Gastroesophageal sphincter (tissue), 4 donors: ENCODE measurements around the gene AKAP5. TPM values are rescaled to one million over a fixed set of nuclear protein-coding genes. Genes with fewer than 3 reads are reported as not detected.

Experiments
- ATAC-seq: fragments of 150-250 bp; one replicate; pipeline ENCODE4 v1.9.1; 2016; ENCODE audit warnings: mild to moderate bottlenecking, moderate library complexity
- H3K27ac ChIP-seq, 4 donors: fragments of 200-600 bp; sonication (generic) in 3 of 4; 1 replicate in 3 of 4; 2 replicates in 1 of 4; pipeline ENCODE4 v1.5.1; 2016 to 2019
- H3K27me3 ChIP-seq: fragments of 200-600 bp; sonication (generic); one replicate; pipeline ENCODE4 v1.5.1; 2019
- H3K36me3 ChIP-seq, 2 donors: fragments of 200-600 bp; sonication (generic); one replicate each; pipeline ENCODE4 v1.5.1; 2019; ENCODE audit warnings: control low read depth in 1 of 2
- H3K4me1 ChIP-seq, 3 donors: fragments of 200-600 bp; sonication (generic); 1 replicate in 2 of 3; 2 replicates in 1 of 3; pipeline ENCODE4 v1.5.1; 2016 to 2019; ENCODE audit warnings: control low read depth in 2 of 3
- H3K4me3 ChIP-seq, 2 donors: fragments of 200-600 bp; sonication (generic); one replicate each; pipeline ENCODE4 v1.5.1; 2019; ENCODE audit warnings: mild to moderate bottlenecking in 1 of 2, moderate library complexity in 1 of 2
- H3K9me3 ChIP-seq, 3 donors: fragments of 200-600 bp; sonication (generic); one replicate each; pipeline ENCODE4 v1.5.1; 2017 to 2019; ENCODE audit warnings: control low read depth in 2 of 3
- CTCF ChIP-seq, 4 experiments: fragments of 200-600 bp in 2 of 4; fragments of 450-650 bp in 2 of 4; sonication (generic) in 1 of 4; IDR thresholded peaks; one replicate each; pipeline ENCODE4 v1.5.1; 2017 to 2019; ENCODE audit warnings: antibody characterized with exemption in 4 of 4, mild to moderate bottlenecking in 2 of 4, moderate library complexity in 2 of 4
- EP300 ChIP-seq: sonication (generic); formaldehyde crosslinking; IDR thresholded peaks from one replicate; pipeline ENCODE4 v1.6.1; 2017; ENCODE audit warnings: antibody characterized with exemption, mild to moderate bottlenecking
- POLR2A ChIP-seq, 2 donors: fragments of 450-650 bp; IDR thresholded peaks; one replicate each; pipeline ENCODE4 v1.6.1; 2017; ENCODE audit warnings: antibody characterized with exemption in 2 of 2, mild to moderate bottlenecking in 2 of 2, moderate library complexity in 1 of 2
- POLR2AphosphoS5 ChIP-seq: sonication (generic); formaldehyde crosslinking; IDR thresholded peaks from one replicate; pipeline ENCODE4 v1.6.1; 2017; ENCODE audit warnings: antibody characterized with exemption
- WGBS, 2 donors: methylation state at CpG; one replicate each; pipeline ENCODE4 v1.1.5; 2018; ENCODE audit warnings: low coverage in 1 of 2; 5-methylcytosine and 5-hydroxymethylcytosine counted together
- total RNA-seq, 4 donors: library from RNA; depleted of rRNA; stranded (reverse); fragments of >200 nt; gene quantifications; one replicate each; pipeline ENCODE4 v1.1.0, GENCODE V29; 2016

AKAP5 gene
- total RNA-seq, 4 donors from 2014 or later = 1.9 to 2.6 (median 2.2) TPM

- Histone ChIP-seq H3K4me3 (no peak overlapping the region), H3K27ac (peak overlapping the region in 1 of 4 donors; percentile 99), H3K4me1 (peaks cover 3 to 37% (median 15%) of the 10 kb centered on the region in 3 donors), H3K36me3 (peaks cover 0 to 17% of the 10 kb centered on the region in 2 donors), H3K9me3 (no peaks in the 10 kb centered on the region), H3K27me3 (no peaks in the 10 kb centered on the region)
- 67 to 100% methylated on average over 1 of the region's 1 CpG for WGBS, 2 donors
- no peak for ATAC-seq
- TF ChIP-seq CTCF (IDR thresholded peaks at IDR 0.05) (no peak), POLR2AphosphoS5 (no peak), POLR2A (IDR thresholded peaks at IDR 0.05) (no peak), EP300 (no peak)
Measured at GRCh38 chr14:64500088-64500487, 34.8 kb downstream of the AKAP5 start.

GRCh38 chr14:64501411-64502171 lies 36.3 kb downstream of the AKAP5 start:
- peaks cover 3 to 47% (median 21%) of the 10 kb centered on the region in 3 donors for H3K4me1 ChIP-seq
- no peaks in the 10 kb centered on the region for H3K27me3 ChIP-seq
- peak overlapping the region; percentile 96 to 99 (median 98) for H3K27ac ChIP-seq
- ATAC-seq = peak; percentile 37
- H3K4me3 ChIP-seq = peak overlapping the region in 1 of 2 donors; percentile 87
- WGBS, 2 donors = 37 to 44% methylated on average over 6 of the region's 8 CpGs
- no peaks in the 10 kb centered on the region for H3K9me3 ChIP-seq
- H3K36me3 ChIP-seq = peaks cover 0 to 5% of the 10 kb centered on the region in 2 donors
- peak; percentile 87 for TF ChIP-seq POLR2AphosphoS5
- TF ChIP-seq POLR2A (IDR thresholded peaks at IDR 0.05) = peak; percentile 28 to 54
- TF ChIP-seq CTCF (IDR thresholded peaks at IDR 0.05) = peak in 3 of 4 experiments; percentile 7 to 45 (median 41)
- TF ChIP-seq EP300 = no peak

GRCh38 chr14:64502456-64502855 lies 37.2 kb downstream of the AKAP5 start:
- no peak for ATAC-seq
- peaks cover 0 to 5% of the 10 kb centered on the region in 2 donors for H3K36me3 ChIP-seq
- no peaks in the 10 kb centered on the region for H3K9me3 ChIP-seq
- 40 to 53% methylated on average over 2 to 6 of the region's 6 CpGs for WGBS, 2 donors
- H3K27me3 ChIP-seq = no peaks in the 10 kb centered on the region
- peak overlapping the region; percentile 96 to 99 (median 98) for H3K27ac ChIP-seq
- H3K4me3 ChIP-seq = peak overlapping the region; percentile 87 to 88
- TF ChIP-seq CTCF (IDR thresholded peaks at IDR 0.05) (no peak), POLR2A (IDR thresholded peaks at IDR 0.05) (no peak), EP300 (no peak), POLR2AphosphoS5 (no peak)
- peaks cover 3 to 55% (median 24%) of the 10 kb centered on the region in 3 donors for H3K4me1 ChIP-seq

- H3K4me1 ChIP-seq = peaks cover 3 to 60% (median 26%) of the 10 kb centered on the region in 3 donors
- peak overlapping the region; percentile 96 to 99 (median 98) for H3K27ac ChIP-seq
- WGBS, 2 donors = 0% methylated on average over 15 to 22 of the region's 29 CpGs
Measured at GRCh38 chr14:64502887-64503433, 37.7 kb downstream of the AKAP5 start.

More at GRCh38 chr14:64502887-64503433, 37.7 kb downstream of the AKAP5 start:
- Histone ChIP-seq H3K9me3 (no peaks in the 10 kb centered on the region), H3K27me3 (no peaks in the 10 kb centered on the region), H3K4me3 (peak overlapping the region; percentile 87 to 88), H3K36me3 (peaks cover 0 to 4% of the 10 kb centered on the region in 2 donors)
- ATAC-seq = no peak
- TF ChIP-seq POLR2A (IDR thresholded peaks at IDR 0.05) = no peak
- TF ChIP-seq EP300 = no peak
- no peak for TF ChIP-seq POLR2AphosphoS5
- TF ChIP-seq CTCF (IDR thresholded peaks at IDR 0.05) = no peak
